ENCODE results near the gene METRN. TPM values are rescaled to one million over a fixed set of nuclear protein-coding genes. Genes with fewer than 3 reads are reported as not detected.

Gene METRN
- total RNA-seq, 2 donors from 2014 or later = 28.9 to 58.9 TPM

- no peak for DNase-seq (ENCODE audit: low spot score)
- ATAC-seq (ENCODE audit: insufficient number of reproducible peaks, low FRiP score, low read depth) = no peak
- H3K27ac ChIP-seq = no peak overlapping the region
- TF ChIP-seq CTCF (IDR thresholded peaks at IDR 0.05) = no peak
- H3K9me3 ChIP-seq = no peaks in the 10 kb centered on the region
- H3K4me3 ChIP-seq = no peak overlapping the region
- H3K36me3 ChIP-seq = no peaks in the 10 kb centered on the region
- H3K4me1 ChIP-seq (ENCODE audit: control insufficient read depth in 1 of 2, low read depth in 2 of 2) = peaks cover 4 to 10% of the 10 kb centered on the region in 2 donors
- H3K27me3 ChIP-seq (replicated peaks; ENCODE audit: insufficient read depth) = peaks cover 23% of the 10 kb centered on the region
Observed at GRCh38 chr16:707062-707538, 7.8 kb upstream of the METRN start.

GRCh38 chr16:708019-708418 is 6.9 kb upstream of the METRN start:
- no peaks in the 10 kb centered on the region for H3K36me3 ChIP-seq
- H3K27me3 ChIP-seq (replicated peaks; ENCODE audit: insufficient read depth) = peaks cover 23% of the 10 kb centered on the region
- no peak for TF ChIP-seq CTCF (IDR thresholded peaks at IDR 0.05)
- no peak overlapping the region for H3K4me3 ChIP-seq
- H3K27ac ChIP-seq = no peak overlapping the region
- H3K9me3 ChIP-seq = no peaks in the 10 kb centered on the region
- H3K4me1 ChIP-seq (ENCODE audit: control insufficient read depth in 1 of 2, low read depth in 2 of 2) = peaks cover 4 to 10% of the 10 kb centered on the region in 2 donors
- DNase-seq (ENCODE audit: low spot score) (no peak), ATAC-seq (ENCODE audit: insufficient number of reproducible peaks, low FRiP score, low read depth) (no peak)

- H3K4me3 ChIP-seq = no peak overlapping the region
- ATAC-seq (ENCODE audit: insufficient number of reproducible peaks, low FRiP score, low read depth) = no peak
- peaks cover 4 to 10% of the 10 kb centered on the region in 2 donors for H3K4me1 ChIP-seq (ENCODE audit: control insufficient read depth in 1 of 2, low read depth in 2 of 2)
- DNase-seq (ENCODE audit: low spot score) = no peak
- H3K36me3 ChIP-seq = no peaks in the 10 kb centered on the region
- no peaks in the 10 kb centered on the region for H3K9me3 ChIP-seq
- peaks cover 17% of the 10 kb centered on the region for H3K27me3 ChIP-seq (replicated peaks; ENCODE audit: insufficient read depth)
- no peak for TF ChIP-seq CTCF (IDR thresholded peaks at IDR 0.05)
- H3K27ac ChIP-seq = no peak overlapping the region
Observed at GRCh38 chr16:708959-709358, 6.0 kb upstream of the METRN start.

GRCh38 chr16:709566-710499 is 5.1 kb upstream of the METRN start:
- Histone ChIP-seq H3K4me3 (no peak overlapping the region), H3K27me3 (replicated peaks; ENCODE audit: insufficient read depth) (peaks cover 11% of the 10 kb centered on the region)
- ATAC-seq (ENCODE audit: insufficient number of reproducible peaks, low FRiP score, low read depth) = no peak

More at GRCh38 chr16:709566-710499, 5.1 kb upstream of the METRN start:
- no peaks in the 10 kb centered on the region for H3K9me3 ChIP-seq
- TF ChIP-seq CTCF (IDR thresholded peaks at IDR 0.05) = no peak
- DNase-seq (ENCODE audit: low spot score) = no peak
- no peaks in the 10 kb centered on the region for H3K36me3 ChIP-seq
- H3K4me1 ChIP-seq (ENCODE audit: control insufficient read depth in 1 of 2, low read depth in 2 of 2) = peaks cover 8 to 15% of the 10 kb centered on the region in 2 donors
- H3K27ac ChIP-seq = no peak overlapping the region
